DMS114 treated with DMSO at 0.1 percent for 48 hours (cell line): ENCODE data around the gene SORBS2.

Experiments
- DNase-seq: peaks from one replicate; lab custom pipeline; 2025; ENCODE audit not compliant: unreplicated experiment; lab: John Stamatoyannopoulos, UW

Gene SORBS2

GRCh38 chr4:185742766-185743165, 69.2 kb downstream of the SORBS2 start:
- DNase-seq = no peak

DNA sequence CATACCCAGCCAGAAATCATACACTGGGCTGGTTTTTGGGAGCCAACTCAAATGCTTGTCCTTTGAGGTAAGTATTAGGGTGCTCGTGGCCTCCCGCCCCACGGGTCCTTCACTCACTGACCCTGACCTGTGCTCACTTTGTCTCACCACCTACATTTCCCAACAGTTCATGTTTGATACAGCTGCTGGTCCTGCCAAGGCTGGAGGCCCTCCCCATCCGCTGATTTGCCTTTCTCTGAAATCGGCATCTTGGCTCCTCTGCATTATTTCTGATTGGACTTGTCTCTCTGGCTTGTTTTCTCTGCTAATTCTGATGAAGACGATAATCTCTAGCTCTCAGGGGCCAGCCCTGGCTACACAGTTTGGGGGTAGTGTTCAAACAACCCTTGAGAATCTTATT, 70.2 kb downstream of the SORBS2 start:
- DNase-seq = no peak

DNA sequence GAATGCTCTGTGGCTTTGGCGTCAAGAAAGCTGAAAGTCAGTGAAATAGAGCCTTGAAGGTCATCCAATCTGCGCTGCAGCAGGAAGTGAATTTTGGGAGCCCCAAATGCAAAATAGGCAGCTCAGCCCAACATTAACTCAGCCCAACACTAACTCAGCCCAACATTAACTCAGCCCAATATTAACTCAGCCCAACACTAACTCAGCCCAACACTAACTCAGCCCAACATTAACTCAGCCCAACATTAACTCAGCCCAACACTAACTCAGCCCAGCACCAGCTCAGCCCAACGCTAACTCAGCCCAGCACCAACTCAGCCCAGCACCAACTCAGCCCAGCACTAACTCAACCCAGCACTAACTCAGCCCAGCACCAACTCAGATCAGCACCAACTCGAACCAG, 71.5 kb downstream of the SORBS2 start:
- no peak for DNase-seq

DNA sequence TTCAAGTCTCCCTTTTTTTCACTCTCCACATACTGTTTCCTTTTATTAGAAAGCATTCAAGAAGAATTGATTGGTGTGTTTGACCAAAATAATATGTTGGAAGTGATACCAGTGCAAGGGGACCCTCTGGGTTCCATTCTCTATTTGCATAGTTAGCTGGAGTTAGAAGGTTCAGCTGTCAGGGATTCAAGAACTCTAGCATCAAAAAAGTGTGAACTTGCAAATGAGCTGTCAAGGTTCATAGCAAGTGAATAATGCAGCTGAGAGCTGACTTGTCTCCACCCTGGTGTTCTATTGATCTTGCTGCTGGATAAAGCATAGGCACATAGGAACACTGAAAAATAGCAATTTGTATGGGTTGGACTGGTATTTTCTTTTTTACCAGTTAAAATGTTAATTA, 73.2 kb downstream of the SORBS2 start:
- DNase-seq = no peak

DNA sequence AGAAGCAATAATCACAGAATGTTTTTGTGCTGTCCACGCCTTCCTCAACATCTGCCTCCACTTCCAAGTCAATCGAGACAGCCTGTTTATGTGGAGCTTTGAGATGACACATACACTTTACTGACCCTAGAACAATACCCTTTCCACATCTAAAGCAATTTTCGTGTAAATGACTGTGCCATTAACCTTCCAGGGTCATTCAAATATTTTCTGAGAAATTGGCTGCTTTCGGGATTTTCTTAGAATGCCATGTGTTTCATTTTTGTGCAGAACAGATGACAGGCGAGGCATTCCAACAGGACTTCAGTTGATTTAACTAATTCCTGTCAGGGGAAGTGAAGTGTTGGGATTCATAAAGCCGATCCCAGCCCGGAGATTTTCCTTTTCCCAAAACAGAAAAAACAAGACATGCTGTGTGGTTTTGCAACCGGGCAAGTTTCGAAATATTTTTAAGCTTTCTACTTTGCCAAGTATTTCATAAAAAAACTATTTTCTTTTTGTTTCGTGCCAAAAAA, 73.9 kb downstream of the SORBS2 start:
- no peak for DNase-seq

DNA sequence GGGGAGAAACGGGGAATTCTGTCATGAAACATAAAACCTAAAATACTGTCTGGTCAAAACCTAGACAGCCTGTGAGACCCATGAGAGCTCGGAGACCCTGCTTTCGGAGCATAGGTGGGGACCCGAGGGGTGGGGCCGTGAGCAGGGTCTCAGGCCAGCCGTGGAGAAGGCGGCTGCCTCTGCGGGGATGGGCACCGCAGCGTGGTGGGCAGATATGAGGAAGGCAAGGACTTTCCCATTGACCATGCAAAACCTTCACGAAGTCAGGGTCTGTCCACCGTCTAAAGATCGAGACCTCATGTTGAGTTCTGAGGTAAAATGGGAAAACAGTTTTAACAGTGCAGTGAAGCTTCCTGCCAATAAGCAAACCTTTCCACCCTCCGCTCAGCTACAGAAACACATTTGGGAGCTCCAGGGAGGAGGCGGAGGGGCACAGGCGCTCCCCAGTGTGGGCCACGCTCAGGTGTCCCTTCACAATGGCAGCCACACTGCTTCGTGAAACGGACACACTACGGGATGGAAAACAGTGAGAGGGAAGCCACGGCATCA, 74.4 kb downstream of the SORBS2 start:
- no peak for DNase-seq

DNA sequence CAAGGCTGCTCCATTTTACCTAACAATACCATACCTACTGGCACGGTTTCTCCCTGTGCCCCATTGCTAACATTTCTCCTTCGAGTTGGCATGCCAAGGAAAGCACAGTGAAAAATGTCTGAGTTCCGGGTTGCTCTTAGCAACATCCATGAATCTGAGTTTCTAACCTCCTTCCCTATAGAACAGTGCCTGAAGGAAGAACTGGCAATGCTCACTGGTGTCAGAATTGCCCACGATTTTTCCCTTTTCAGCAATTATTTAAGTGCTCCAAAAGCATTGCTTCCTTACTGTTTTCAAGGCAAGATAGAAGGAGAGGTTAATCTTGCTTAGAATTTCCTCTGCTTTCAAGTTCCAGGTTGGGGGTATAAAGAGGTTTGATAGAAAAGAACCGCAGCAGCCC, 75.1 kb downstream of the SORBS2 start:
- no peak for DNase-seq

- no peak for DNase-seq
Measured at GRCh38 chr4:185735866-185736400, 76.1 kb downstream of the SORBS2 start.

DNA sequence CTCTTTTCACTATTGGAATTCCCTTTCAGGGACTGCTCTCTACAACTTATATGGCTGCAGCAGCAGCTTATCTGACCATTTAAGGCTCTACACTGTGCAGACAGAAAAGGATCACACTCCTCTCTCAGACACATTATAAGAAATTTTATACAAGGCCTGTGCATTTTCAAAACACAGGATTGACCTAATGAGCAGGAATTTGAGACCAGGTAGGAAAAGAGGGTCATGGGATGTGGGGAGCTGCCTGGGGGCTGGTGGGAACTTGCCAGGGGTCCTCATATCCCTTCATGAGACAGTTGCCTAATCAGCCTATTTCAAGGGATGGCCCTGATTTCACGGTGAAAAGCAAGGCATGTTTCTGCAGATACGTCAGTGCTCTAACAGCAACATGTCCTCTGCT, 77.1 kb downstream of the SORBS2 start:
- no peak for DNase-seq

DNA sequence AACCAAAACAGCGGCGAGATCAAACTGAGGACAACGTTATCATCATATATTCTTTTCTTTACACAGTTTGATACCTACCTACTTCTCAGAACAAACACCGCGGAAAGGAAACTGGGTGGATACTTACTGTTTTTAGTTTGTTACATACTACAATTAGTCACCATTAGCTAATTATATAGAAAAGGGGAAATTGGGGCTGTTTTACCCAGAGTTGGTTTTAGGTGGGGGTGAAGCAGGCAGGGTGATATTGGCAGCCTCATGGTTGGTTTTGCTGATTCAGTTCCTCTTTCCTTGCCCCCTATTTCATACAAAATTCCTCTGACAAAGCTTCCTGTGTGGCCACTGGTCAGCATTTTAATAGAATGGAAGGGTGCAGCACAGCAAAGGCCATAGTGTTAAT, 77.8 kb downstream of the SORBS2 start:
- DNase-seq = no peak

DNA sequence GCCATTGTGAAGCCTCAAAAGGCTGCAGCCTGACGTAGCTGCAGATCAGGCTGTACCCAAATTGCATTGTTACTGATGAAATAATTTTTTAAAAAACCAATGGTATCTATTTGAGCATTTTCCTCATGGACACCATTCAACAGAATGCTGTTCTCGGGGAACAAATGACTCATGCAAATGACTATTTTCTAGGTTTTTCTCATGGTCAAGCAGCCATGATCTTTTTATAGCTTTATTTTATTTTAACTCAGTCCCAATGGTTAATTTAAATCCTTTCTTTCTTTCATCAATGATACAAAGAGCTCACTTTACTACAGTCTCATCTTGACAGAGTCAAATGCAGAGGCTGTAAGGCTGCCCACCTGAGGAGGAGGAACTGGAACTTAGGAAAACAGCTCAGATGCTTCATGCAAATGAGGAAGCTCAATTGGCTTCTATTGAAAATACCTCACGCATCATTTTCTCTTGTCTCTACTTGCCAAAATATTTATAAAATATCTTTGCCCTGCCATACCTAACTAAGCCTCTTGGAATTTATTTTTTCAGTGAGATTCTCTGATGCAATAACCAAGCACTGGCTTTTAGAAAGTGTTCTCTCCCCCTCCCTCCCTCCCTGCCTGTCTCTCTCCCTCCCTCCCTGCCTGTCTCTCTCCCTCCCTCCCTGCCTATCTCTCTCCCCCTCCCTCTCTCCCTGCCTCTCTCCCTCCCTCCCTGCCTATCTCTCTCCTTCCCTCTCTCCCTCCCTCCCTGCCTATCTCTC, 81.0 kb downstream of the SORBS2 start:
- DNase-seq = no peak

GRCh38 chr4:185730387-185730786, 81.6 kb downstream of the SORBS2 start:
- no peak for DNase-seq

DNA sequence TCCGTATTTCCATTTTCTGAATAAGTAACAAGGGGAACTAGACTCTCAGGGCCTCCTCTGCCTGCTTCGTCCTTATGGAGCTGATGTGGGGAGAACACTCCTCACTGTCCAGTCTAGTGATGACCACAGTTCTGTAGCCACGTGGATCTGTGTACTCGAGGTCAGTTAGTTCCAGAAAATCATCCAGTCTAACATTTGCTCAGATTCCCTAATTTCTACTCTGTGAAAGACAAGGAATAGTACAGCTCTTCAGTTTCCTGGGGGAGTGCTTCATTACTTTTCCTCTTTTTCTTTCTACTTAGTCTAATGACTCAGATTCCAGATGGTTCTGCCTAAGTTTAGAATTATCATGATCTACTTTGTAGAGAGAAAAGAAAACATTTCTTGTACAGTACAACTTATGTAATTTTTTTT, 82.6 kb downstream of the SORBS2 start:
- DNase-seq = no peak

DNA sequence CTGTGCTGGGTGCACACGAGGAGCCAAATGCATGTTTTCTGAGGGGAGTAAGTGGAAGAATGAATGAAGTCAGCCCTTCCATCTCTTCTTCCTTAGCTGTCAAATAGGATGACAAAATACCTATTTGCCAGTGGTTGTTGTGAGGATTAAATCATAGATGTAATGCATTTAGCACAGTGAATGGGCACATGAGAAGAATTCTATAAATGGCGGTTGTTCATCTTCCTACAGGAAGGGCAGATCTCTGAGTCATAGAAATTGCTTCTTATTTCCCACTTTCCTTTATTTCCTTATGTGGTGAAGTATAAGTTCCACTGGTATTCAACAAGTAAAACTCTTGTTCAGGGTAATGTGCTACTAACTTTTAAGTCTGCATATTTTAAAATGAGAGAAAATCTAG, 83.1 kb downstream of the SORBS2 start:
- DNase-seq = no peak

DNA sequence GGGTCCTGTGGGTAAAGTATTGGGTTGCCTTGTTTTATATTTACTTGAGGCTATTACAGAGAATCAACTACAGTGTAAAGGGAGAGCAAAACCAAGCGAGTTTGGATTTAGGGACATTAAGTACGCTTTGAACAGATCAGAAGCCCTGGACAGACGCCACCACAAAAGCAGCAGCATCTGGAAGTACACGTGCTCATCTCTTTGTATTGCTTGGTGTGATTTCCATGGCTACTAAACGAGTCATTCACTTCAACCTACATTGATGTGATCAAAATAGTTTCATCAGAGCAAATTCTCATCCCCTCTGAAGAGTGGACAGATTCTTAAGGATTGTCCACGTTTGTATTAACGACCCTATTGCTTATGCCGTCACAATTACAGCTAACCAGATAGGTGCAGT, 85.1 kb downstream of the SORBS2 start:
- no peak for DNase-seq

DNA sequence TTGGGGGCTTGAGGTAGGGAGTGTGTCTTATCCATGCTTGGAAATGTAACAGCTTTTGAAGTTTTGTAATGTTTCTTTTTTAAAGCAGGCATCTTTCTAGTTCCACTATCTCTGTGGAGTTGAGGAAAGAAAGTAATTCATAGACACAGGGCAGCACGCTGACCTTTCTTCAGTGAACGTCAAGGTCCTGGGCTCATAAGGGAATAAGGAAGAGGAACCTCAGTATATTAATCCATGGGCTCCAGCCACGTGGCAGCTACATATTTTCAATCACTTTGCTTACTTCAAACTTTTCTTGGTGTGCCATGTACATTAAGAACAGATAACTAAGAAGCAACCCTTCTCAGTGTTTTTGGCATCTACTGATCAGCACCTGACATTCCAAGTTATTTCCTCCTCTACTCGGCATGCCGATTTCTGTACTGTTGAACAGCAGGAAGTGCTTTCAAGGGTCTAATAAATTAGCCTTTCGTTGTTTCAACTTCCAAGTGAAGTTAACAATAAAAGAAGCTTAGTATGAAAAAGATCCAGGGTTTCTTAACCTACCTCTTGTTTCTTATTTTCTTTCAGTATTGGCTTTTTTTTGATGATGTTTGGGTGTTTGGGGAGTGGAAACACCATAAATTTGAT, 88.2 kb downstream of the SORBS2 start:
- no peak for DNase-seq

- no peak for DNase-seq
Measured at GRCh38 chr4:185722029-185722316, 90.0 kb downstream of the SORBS2 start.

- DNase-seq = no peak
Measured at GRCh38 chr4:185721190-185722028, 90.6 kb downstream of the SORBS2 start.

- no peak for DNase-seq
Measured at GRCh38 chr4:185719500-185719858, 92.5 kb downstream of the SORBS2 start.

GRCh38 chr4:185718578-185719499, 93.2 kb downstream of the SORBS2 start:
- no peak for DNase-seq

GRCh38 chr4:185717377-185717741, 94.6 kb downstream of the SORBS2 start:
- DNase-seq = no peak
